Caco-2 (cell line): ENCODE data around the gene TFEC. TPM values are rescaled to one million over a fixed set of nuclear protein-coding genes. Genes with fewer than 3 reads are reported as not detected.
"Not testable (repeated sequence)": the region's sequence is repeated elsewhere in the genome, so short reads cannot be mapped to it uniquely, and the experiment has no call there.

Experiments used
- BruUV-seq: library from RNA; stranded (reverse); fragments of 400-500 nt; replicated peaks from 2 replicates; lab custom pipeline; 2021; lab: Mats Ljungman, UMichigan
- CTCF ChIA-PET: fragments of 300-600 bp; sonication (Branson Sonifier 250); formaldehyde crosslinking; loops from one replicate; lab custom pipeline; 2022; ENCODE audit warnings: antibody characterized with exemption; lab: Charles Lee
- POLR2A ChIA-PET: fragments of 300-600 bp; sonication (Branson Sonifier 250); formaldehyde crosslinking; loops from one replicate; lab custom pipeline; 2022; ENCODE audit warnings: antibody characterized with exemption; lab: Charles Lee
- DNase-seq, 2 experiments: peaks; one replicate each; pipeline versions ENCODE4 v3.0.0 to v3.0.0-alpha.2; 2020 to 2022
- H3K27me3 ChIP-seq: replicated peaks from 2 replicates; pipeline ENCODE4 v1.6.0; 2011; ENCODE audit warnings: low read length; ENCODE audit not compliant: control insufficient read depth, insufficient read depth
- H3K36me3 ChIP-seq: 2 replicates; pipeline ENCODE4 v1.5.1; 2011; ENCODE audit warnings: low read length; ENCODE audit not compliant: control insufficient read depth, insufficient read depth
- H3K4me1 ChIP-seq: fragments of 250-450 bp; sonication (Bioruptor Pico); 2 replicates; pipeline ENCODE4 v1.5.1; 2020; ENCODE audit warnings: mild to moderate bottlenecking
- H3K4me3 ChIP-seq: 2 replicates; pipeline ENCODE4 v1.5.1; 2011; ENCODE audit warnings: low read depth, mild to moderate bottlenecking, control low read depth, low read length
- H3K9me3 ChIP-seq: fragments of 250-450 bp; sonication (Bioruptor Pico); 2 replicates; pipeline ENCODE4 v1.5.1; 2020; ENCODE audit warnings: mild to moderate bottlenecking, moderate library complexity
- H3K27ac Mint-ChIP-seq: one replicate; pipeline ENCODE4 v1.8.0; 2022; ENCODE audit warnings: mixed read lengths; ENCODE audit not compliant: unreplicated experiment
- H3K27me3 Mint-ChIP-seq: one replicate; pipeline ENCODE4 v1.8.0; 2022; ENCODE audit warnings: mixed read lengths; ENCODE audit not compliant: insufficient read depth, unreplicated experiment
- H3K36me3 Mint-ChIP-seq: one replicate; pipeline ENCODE4 v1.8.0; 2022; ENCODE audit warnings: mild to moderate bottlenecking, mixed read lengths; ENCODE audit not compliant: insufficient read depth, unreplicated experiment
- H3K4me1 Mint-ChIP-seq: one replicate; pipeline ENCODE4 v1.8.0; 2022; ENCODE audit warnings: low read depth, mixed read lengths; ENCODE audit not compliant: unreplicated experiment
- H3K4me3 Mint-ChIP-seq: one replicate; pipeline ENCODE4 v1.8.0; 2022; ENCODE audit warnings: mild to moderate bottlenecking, moderate library complexity, mixed read lengths; ENCODE audit not compliant: unreplicated experiment
- H3K9me3 Mint-ChIP-seq: one replicate; pipeline ENCODE4 v1.8.0; 2022; ENCODE audit warnings: mixed read lengths; ENCODE audit not compliant: unreplicated experiment
- intact Hi-C: fragments of 100-400 bp; cut with micrococcal nuclease; formaldehyde crosslinking; loops from one replicate; pipeline ENCODE4 v1.10.0; 2022; ENCODE audit not compliant: unreplicated experiment
- total RNA-seq: library from RNA; stranded (reverse); gene quantifications from 2 replicates; pipeline ENCODE4 v1.2.3, GENCODE V29; 2022
- TF ChIP-seq, protein P1 (sequence below), 2 experiments: fragments of 200-600 bp in 1 of 2; IDR thresholded peaks; 1 replicate in 1 of 2; 2 replicates in 1 of 2; pipeline versions ENCODE4 v1.5.1 to v1.8.0; 2011 to 2022; ENCODE audit warnings: antibody characterized with exemption in 1 of 2, control low read depth in 1 of 2, inconsistent platforms in 1 of 2, low read depth in 1 of 2, low read length in 1 of 2, mild to moderate bottlenecking in 1 of 2, moderate library complexity in 1 of 2; ENCODE audit not compliant: insufficient read depth in 1 of 2, severe bottlenecking in 1 of 2, unreplicated experiment in 1 of 2

The TFEC gene
- total RNA-seq, 1 experiment from 2014 or later, result 45.1 TPM

DNA sequence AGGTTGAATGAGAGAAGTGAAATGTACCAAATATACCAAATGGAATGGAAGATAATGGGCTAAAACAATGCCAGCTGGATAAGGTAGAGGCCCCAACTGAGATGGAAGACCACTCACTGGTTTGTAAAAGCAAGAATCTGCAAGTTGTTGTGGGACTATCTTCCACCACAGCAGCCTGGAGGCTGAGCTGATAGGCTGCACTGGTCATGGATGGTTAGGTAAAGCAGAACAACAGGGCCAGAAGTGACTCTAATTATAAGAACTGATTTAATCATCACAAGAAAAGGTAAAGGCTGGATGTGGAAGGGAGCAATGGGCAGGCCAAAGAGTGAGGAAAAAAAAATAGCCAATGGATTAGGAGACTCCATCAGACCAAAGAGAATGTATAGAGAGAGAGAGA, 11.8 kb downstream of the TFEC start:
- Mint-ChIP-seq H3K36me3 (no peaks in the 10 kb centered on the region), H3K27ac (no peak overlapping the region), H3K27me3 (no peaks in the 10 kb centered on the region), H3K4me1 (no peaks in the 10 kb centered on the region), H3K9me3 (no peaks in the 10 kb centered on the region), H3K4me3 (no peak overlapping the region)
- BruUV-seq, result no TSS peak
- no peaks in the 10 kb centered on the region for H3K9me3 ChIP-seq
- intact Hi-C loops, result no loop called here
- DNase-seq, result no peak
- no peak overlapping the region for H3K4me3 ChIP-seq
- TF ChIP-seq, protein P1, sequence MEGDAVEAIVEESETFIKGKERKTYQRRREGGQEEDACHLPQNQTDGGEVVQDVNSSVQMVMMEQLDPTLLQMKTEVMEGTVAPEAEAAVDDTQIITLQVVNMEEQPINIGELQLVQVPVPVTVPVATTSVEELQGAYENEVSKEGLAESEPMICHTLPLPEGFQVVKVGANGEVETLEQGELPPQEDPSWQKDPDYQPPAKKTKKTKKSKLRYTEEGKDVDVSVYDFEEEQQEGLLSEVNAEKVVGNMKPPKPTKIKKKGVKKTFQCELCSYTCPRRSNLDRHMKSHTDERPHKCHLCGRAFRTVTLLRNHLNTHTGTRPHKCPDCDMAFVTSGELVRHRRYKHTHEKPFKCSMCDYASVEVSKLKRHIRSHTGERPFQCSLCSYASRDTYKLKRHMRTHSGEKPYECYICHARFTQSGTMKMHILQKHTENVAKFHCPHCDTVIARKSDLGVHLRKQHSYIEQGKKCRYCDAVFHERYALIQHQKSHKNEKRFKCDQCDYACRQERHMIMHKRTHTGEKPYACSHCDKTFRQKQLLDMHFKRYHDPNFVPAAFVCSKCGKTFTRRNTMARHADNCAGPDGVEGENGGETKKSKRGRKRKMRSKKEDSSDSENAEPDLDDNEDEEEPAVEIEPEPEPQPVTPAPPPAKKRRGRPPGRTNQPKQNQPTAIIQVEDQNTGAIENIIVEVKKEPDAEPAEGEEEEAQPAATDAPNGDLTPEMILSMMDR (IDR thresholded peaks at IDR 0.05; ENCODE audit: insufficient read depth in 1 of 2, low read depth in 1 of 2, low read length in 1 of 2, severe bottlenecking in 1 of 2, unreplicated experiment in 1 of 2), result no peak
- ChIA-PET CTCF (no interaction called here), POLR2A (no interaction called here)
- no peaks in the 10 kb centered on the region for H3K4me1 ChIP-seq
- H3K36me3 ChIP-seq, result no peaks in the 10 kb centered on the region
- no peaks in the 10 kb centered on the region for H3K27me3 ChIP-seq

DNA sequence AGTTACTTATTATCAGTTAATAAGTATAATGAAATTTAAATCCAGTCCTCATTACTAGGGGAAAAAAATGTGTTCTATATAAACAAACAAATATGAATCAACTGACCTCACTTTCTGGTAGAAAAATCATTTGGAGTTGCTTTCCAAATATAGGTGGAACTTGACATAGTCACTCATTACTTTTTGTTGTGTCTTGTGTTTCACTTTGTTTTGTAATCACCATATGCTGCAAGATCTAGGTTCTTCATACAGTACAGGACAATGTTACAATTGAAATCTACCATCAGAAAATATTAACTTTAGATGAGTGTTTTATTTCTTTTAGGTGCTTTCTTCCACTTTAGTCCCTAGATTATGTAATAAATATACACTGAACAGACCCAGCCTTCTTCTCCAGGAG, 16.9 kb downstream of the TFEC start:
- intact Hi-C loops, result no loop called here

DNA sequence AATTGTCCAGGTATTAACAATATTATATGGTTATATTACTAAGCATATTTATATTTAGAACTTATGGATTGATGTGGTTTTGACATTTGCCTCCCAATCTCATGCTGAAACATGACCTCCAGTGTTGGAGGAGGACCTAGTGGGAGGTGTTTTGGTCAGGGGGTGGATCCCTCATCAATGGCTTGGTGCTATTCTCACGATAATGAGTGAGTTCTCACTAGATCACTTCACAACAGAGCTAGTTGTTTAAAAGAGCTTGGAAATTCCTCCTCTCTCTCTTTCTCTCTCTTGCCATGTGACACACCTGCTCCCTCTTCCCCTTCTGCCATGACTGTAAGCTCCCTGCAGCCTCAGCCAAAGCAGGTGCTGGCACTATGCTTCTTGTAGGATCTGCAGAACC, 19.0 kb downstream of the TFEC start:
- CTCF ChIA-PET, result no interaction called here
- H3K9me3 Mint-ChIP-seq, result no peaks in the 10 kb centered on the region
- intact Hi-C loops, result no loop called here

More for the DNA sequence above, 16.9 kb downstream of the TFEC start:
- H3K27me3 ChIP-seq, result no peaks in the 10 kb centered on the region
- no TSS peak for BruUV-seq
- H3K36me3 Mint-ChIP-seq, result no peaks in the 10 kb centered on the region
- no peak overlapping the region for H3K4me3 Mint-ChIP-seq
- H3K27ac Mint-ChIP-seq, result no peak overlapping the region
- no peaks in the 10 kb centered on the region for H3K36me3 ChIP-seq
- no peaks in the 10 kb centered on the region for H3K4me1 ChIP-seq
- H3K4me3 ChIP-seq, result no peak overlapping the region
- no peaks in the 10 kb centered on the region for H3K9me3 Mint-ChIP-seq
- no peaks in the 10 kb centered on the region for H3K9me3 ChIP-seq
- H3K27me3 Mint-ChIP-seq, result no peaks in the 10 kb centered on the region
- TF ChIP-seq, protein P1 (IDR thresholded peaks at IDR 0.05; ENCODE audit: insufficient read depth in 1 of 2, low read depth in 1 of 2, low read length in 1 of 2, severe bottlenecking in 1 of 2, unreplicated experiment in 1 of 2), result no peak
- no peaks in the 10 kb centered on the region for H3K4me1 Mint-ChIP-seq
- no peak for DNase-seq
- ChIA-PET POLR2A (no interaction called here), CTCF (no interaction called here)

DNA sequence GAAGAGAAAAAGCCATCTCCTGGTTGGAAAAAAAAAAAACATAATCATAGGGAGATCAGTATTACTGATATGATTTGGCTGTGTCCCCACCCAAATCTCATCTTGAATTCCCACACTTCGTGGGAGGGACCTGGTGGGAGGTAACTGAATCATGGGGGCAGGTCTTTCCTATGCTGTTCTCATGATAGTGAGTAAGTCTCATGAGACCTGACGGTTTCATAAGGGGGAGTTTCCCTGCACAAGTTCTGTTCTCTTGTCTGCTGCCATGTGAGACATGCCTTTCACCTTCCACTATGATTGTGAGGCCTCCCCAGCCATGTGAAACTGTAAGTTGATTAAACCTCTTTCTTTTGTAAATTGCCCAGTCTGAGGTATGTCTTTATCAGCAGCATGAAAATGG, 25.8 kb downstream of the TFEC start:
- H3K36me3 Mint-ChIP-seq, H3K4me3 Mint-ChIP-seq, CTCF ChIA-PET, H3K36me3 ChIP-seq, H3K27ac Mint-ChIP-seq, POLR2A ChIA-PET, H3K27me3 ChIP-seq, H3K4me1 Mint-ChIP-seq, H3K27me3 Mint-ChIP-seq, H3K4me3 ChIP-seq, H3K9me3 ChIP-seq, DNase-seq, H3K4me1 ChIP-seq, BruUV-seq, intact Hi-C loops: not testable (repeated sequence)
- H3K9me3 Mint-ChIP-seq, result peaks cover 22% of the 10 kb centered on the region

More for the DNA sequence above, 19.0 kb downstream of the TFEC start:
- H3K4me1 Mint-ChIP-seq, result no peaks in the 10 kb centered on the region
- DNase-seq, result no peak
- Histone ChIP-seq H3K9me3 (no peaks in the 10 kb centered on the region), H3K27me3 (no peaks in the 10 kb centered on the region), H3K4me1 (no peaks in the 10 kb centered on the region), H3K4me3 (no peak overlapping the region), H3K36me3 (no peaks in the 10 kb centered on the region)
- no peak overlapping the region for H3K4me3 Mint-ChIP-seq
- H3K27me3 Mint-ChIP-seq, result no peaks in the 10 kb centered on the region
- H3K27ac Mint-ChIP-seq, result no peak overlapping the region
- BruUV-seq, result no TSS peak
- TF ChIP-seq, protein P1 (IDR thresholded peaks at IDR 0.05; ENCODE audit: insufficient read depth in 1 of 2, low read depth in 1 of 2, low read length in 1 of 2, severe bottlenecking in 1 of 2, unreplicated experiment in 1 of 2), result no peak
- no peaks in the 10 kb centered on the region for H3K36me3 Mint-ChIP-seq
- POLR2A ChIA-PET, result no interaction called here
